OCI-LY7 (cell line): ENCODE measurements around the gene ELL2. TPM values are rescaled to one million over a fixed set of nuclear protein-coding genes. Genes with fewer than 3 reads are reported as not detected.

Experiments
- BruUV-seq: library from RNA; stranded (reverse); fragments of 400-500 nt; replicated peaks from 2 replicates; lab custom pipeline; 2021; lab: Mats Ljungman, UMichigan
- CTCF ChIA-PET: fragments of 300-600 bp; sonication (Branson Sonifier 250); formaldehyde crosslinking; loops from one replicate; lab custom pipeline; 2022; ENCODE audit warnings: antibody characterized with exemption; ENCODE audit not compliant: unreplicated experiment; lab: Charles Lee
- POLR2A ChIA-PET: fragments of 300-600 bp; sonication (Branson Sonifier 250); formaldehyde crosslinking; loops from one replicate; lab custom pipeline; 2022; ENCODE audit warnings: antibody characterized with exemption; lab: Charles Lee
- DNase-seq: peaks from one replicate; pipeline ENCODE4 v3.0.0-alpha.2; 2015; ENCODE audit warnings: low spot score
- H2AFZ ChIP-seq: fragments of 200-600 bp; sonication (generic), shearing (Covaris generic); 2 replicates; pipeline ENCODE4 v1.6.1; 2014; ENCODE audit warnings: mild to moderate bottlenecking, antibody characterized with exemption, low read length, moderate library complexity
- H3K27ac ChIP-seq: fragments of 200-600 bp; sonication (generic); 2 replicates; pipeline ENCODE4 v1.5.1; 2014; ENCODE audit warnings: mixed run types, low read depth, mild to moderate bottlenecking, moderate library complexity, low read length, inconsistent platforms; ENCODE audit not compliant: poor library complexity, severe bottlenecking
- H3K36me3 ChIP-seq: fragments of 200-600 bp; sonication (generic); 2 replicates; pipeline ENCODE4 v1.6.1; 2014; ENCODE audit warnings: mild to moderate bottlenecking, antibody characterized with exemption, low read length, moderate library complexity, mixed read lengths; ENCODE audit not compliant: insufficient read depth
- H3K4me1 ChIP-seq: fragments of 200-600 bp; sonication (generic); 2 replicates; pipeline ENCODE4 v1.5.1; 2014; ENCODE audit warnings: mild to moderate bottlenecking, low read length; ENCODE audit not compliant: insufficient read depth, poor library complexity, severe bottlenecking
- H3K4me2 ChIP-seq: fragments of 200-600 bp; sonication (generic); 2 replicates; pipeline ENCODE4 v1.6.1; 2014; ENCODE audit warnings: mild to moderate bottlenecking, low read length
- H3K4me3 ChIP-seq: fragments of 200-600 bp; sonication (generic); 2 replicates; pipeline ENCODE4 v1.5.1; 2014; ENCODE audit warnings: mild to moderate bottlenecking, low read depth, low read length; ENCODE audit not compliant: poor library complexity, severe bottlenecking
- H3K79me2 ChIP-seq: fragments of 200-600 bp; sonication (generic); 2 replicates; pipeline ENCODE4 v1.6.1; 2016; ENCODE audit warnings: low read depth, mild to moderate bottlenecking, low read length, moderate library complexity, mixed read lengths; ENCODE audit not compliant: insufficient read depth
- H3K9me2 ChIP-seq: fragments of 200-600 bp; sonication (generic); 2 replicates; pipeline ENCODE4 v1.6.1; 2016; ENCODE audit warnings: mild to moderate bottlenecking, low read length, mixed read lengths; ENCODE audit not compliant: insufficient read depth
- H3K9me3 ChIP-seq: fragments of 200-600 bp; sonication (generic); 2 replicates; pipeline ENCODE4 v1.6.1; 2014; ENCODE audit warnings: mild to moderate bottlenecking, mixed run types, low read length, mixed read lengths
- H4K20me1 ChIP-seq: fragments of 200-600 bp; sonication (generic); 2 replicates; pipeline ENCODE4 v1.6.1; 2014; ENCODE audit warnings: mild to moderate bottlenecking, antibody characterized with exemption, low read length, moderate library complexity, mixed read lengths; ENCODE audit not compliant: insufficient read depth
- EZH2phosphoT487 ChIP-seq: fragments of 200-600 bp; sonication (generic); IDR thresholded peaks from 2 replicates; pipeline ENCODE4 v1.6.1; 2018; ENCODE audit warnings: low read depth, borderline replicate concordance, mild to moderate bottlenecking, mixed run types, antibody characterized with exemption, low read length, moderate library complexity, mixed read lengths
- intact Hi-C: fragments of 100-400 bp; cut with micrococcal nuclease; formaldehyde crosslinking; loops from one replicate; pipeline ENCODE4 v1.10.0; 2022; ENCODE audit not compliant: unreplicated experiment
- total RNA-seq, 2 experiments: library from RNA; depleted of rRNA in 1 of 2; stranded (reverse); fragments of >200 nt in 1 of 2; shearing (Covaris generic) in 1 of 2; gene quantifications; 2 replicates each; pipeline ENCODE4 v1.2.3, GENCODE V29; 2014 to 2022
- TF ChIP-seq, protein P1 (sequence below): fragments of 200-600 bp; sonication (generic); conservative IDR thresholded peaks from 2 replicates; pipeline ENCODE4 v1.5.1; 2014; ENCODE audit warnings: mild to moderate bottlenecking, antibody characterized with exemption, low read length, moderate library complexity, mixed read lengths

ELL2 gene
- total RNA-seq, 2 experiments from 2014 or later = 0.98 to 4.7 TPM

DNA sequence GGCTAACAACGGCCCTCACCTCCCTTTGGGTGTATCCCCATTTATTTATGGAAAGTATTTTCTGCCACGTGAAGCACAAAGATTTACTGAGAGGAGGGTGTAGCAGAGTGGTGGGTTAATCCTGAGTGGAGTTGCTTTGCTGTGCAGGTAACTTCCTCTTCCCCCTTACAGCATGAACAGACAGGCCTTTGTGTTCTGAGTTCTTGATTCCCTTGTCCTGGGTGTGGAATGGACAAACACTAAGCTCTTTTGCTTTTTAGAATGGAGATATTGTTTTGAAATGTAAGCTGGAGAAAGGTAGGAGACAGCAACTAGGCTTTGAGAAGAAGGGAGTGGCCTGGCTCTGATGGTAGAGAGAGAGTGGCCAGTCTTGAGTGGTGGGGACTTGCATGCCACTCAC lies 122.0 kb downstream of the ELL2 start:
- TF ChIP-seq, protein P1, sequence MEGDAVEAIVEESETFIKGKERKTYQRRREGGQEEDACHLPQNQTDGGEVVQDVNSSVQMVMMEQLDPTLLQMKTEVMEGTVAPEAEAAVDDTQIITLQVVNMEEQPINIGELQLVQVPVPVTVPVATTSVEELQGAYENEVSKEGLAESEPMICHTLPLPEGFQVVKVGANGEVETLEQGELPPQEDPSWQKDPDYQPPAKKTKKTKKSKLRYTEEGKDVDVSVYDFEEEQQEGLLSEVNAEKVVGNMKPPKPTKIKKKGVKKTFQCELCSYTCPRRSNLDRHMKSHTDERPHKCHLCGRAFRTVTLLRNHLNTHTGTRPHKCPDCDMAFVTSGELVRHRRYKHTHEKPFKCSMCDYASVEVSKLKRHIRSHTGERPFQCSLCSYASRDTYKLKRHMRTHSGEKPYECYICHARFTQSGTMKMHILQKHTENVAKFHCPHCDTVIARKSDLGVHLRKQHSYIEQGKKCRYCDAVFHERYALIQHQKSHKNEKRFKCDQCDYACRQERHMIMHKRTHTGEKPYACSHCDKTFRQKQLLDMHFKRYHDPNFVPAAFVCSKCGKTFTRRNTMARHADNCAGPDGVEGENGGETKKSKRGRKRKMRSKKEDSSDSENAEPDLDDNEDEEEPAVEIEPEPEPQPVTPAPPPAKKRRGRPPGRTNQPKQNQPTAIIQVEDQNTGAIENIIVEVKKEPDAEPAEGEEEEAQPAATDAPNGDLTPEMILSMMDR = no peak
- TF ChIP-seq EZH2phosphoT487 = no peak
- no peak overlapping the region for H3K4me3 ChIP-seq
- CTCF ChIA-PET = interaction anchor here (3.3 kb wide), 1 partner anchor 58 kb away, joined by 11 read pairs; no protein-coding TSS in a partner anchor
- no peak for DNase-seq
- no TSS peak for BruUV-seq
- H3K36me3 ChIP-seq = no peaks in the 10 kb centered on the region
- intact Hi-C loops = loop anchor here (10.0 kb wide), 1 partner anchor 965 kb away; the partner anchor contains the start of gene ERAP1
- H3K4me1 ChIP-seq = peaks cover 21% of the 10 kb centered on the region
- no peaks in the 10 kb centered on the region for H3K9me3 ChIP-seq
- H4K20me1 ChIP-seq = no peaks in the 10 kb centered on the region
- H2AFZ ChIP-seq = no peak overlapping the region
- H3K27ac ChIP-seq = no peak overlapping the region
- no peak overlapping the region for H3K4me2 ChIP-seq
- no peaks in the 10 kb centered on the region for H3K79me2 ChIP-seq
- H3K9me2 ChIP-seq = no peaks in the 10 kb centered on the region
- POLR2A ChIA-PET = interaction anchor here (1.0 to 4.2 kb wide), 3 partner anchors 18 to 214 kb away, joined by 3 to 46 read pairs (median 5); partner anchors contain the start of genes GLRX and RFESD

GRCh38 chr5:95838556-95838955 lies 123.1 kb downstream of the ELL2 start:
- H3K9me2 ChIP-seq = no peaks in the 10 kb centered on the region
- H3K27ac ChIP-seq = no peak overlapping the region
- peaks cover 30% of the 10 kb centered on the region for H3K4me1 ChIP-seq
- H3K79me2 ChIP-seq = no peaks in the 10 kb centered on the region
- no peak overlapping the region for H3K4me2 ChIP-seq
- ChIA-PET POLR2A (interaction anchor here (1.5 to 4.2 kb wide), 3 partner anchors 17 to 192 kb away, joined by 3 to 46 read pairs (median 12); partner anchors contain the start of genes GLRX and RFESD), CTCF (interaction anchor here (3.3 kb wide), 1 partner anchor 57 kb away, joined by 11 read pairs; no protein-coding TSS in a partner anchor)
- H3K4me3 ChIP-seq = no peak overlapping the region
- TF ChIP-seq EZH2phosphoT487 = no peak
- TF ChIP-seq, protein P1 = no peak
- no TSS peak for BruUV-seq
- intact Hi-C loops = loop anchor here (10.0 kb wide), 1 partner anchor 966 kb away; the partner anchor contains the start of gene ERAP1
- DNase-seq = no peak
- no peaks in the 10 kb centered on the region for H4K20me1 ChIP-seq
- no peak overlapping the region for H2AFZ ChIP-seq
- no peaks in the 10 kb centered on the region for H3K36me3 ChIP-seq
- no peaks in the 10 kb centered on the region for H3K9me3 ChIP-seq

DNA sequence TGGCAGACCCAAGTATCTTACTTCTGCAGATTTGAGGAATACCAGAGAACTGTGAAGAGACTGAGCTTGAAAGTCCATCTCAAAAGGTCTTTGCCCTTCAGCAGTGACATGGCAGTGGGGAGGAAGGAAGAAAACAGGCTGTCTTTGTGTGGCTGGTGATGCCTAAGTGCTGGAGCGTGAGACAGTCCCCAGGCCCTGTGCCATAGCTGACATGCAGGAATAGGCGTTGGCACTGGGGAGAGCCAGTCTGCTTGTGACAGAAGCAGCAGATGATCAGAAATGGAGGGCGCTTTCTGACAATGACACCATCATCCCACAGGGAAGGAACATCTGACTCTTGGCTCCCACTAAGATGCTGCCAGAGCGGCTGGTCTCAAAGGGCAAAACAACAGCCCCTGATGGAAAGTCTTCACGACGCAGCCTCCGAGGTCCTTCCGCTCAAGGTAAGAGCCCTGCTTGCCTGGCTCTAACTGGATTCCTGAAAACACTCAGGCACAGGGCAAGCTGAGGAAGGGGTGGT lies 123.6 kb downstream of the ELL2 start:
- Histone ChIP-seq H3K36me3 (no peaks in the 10 kb centered on the region), H3K9me3 (no peaks in the 10 kb centered on the region), H3K4me2 (no peak overlapping the region), H3K4me1 (peaks cover 32% of the 10 kb centered on the region), H3K9me2 (no peaks in the 10 kb centered on the region), H2AFZ (no peak overlapping the region), H3K27ac (no peak overlapping the region), H3K79me2 (no peaks in the 10 kb centered on the region), H4K20me1 (no peaks in the 10 kb centered on the region), H3K4me3 (no peak overlapping the region)
- no TSS peak for BruUV-seq
- DNase-seq = no peak
- TF ChIP-seq, protein P1 = no peak
- TF ChIP-seq EZH2phosphoT487 = no peak
- intact Hi-C loops = loop anchor here (10.0 kb wide), 1 partner anchor 967 kb away; the partner anchor contains the start of gene ERAP1
- CTCF ChIA-PET = no interaction called here
- POLR2A ChIA-PET = interaction anchor here (0.9 to 4.2 kb wide), 6 partner anchors 16 to 191 kb away, joined by 3 to 46 read pairs (median 7); partner anchors contain the start of genes GLRX and RFESD
